Measurements from ENCODE around the gene HMGCS2. TPM values are rescaled to one million over a fixed set of nuclear protein-coding genes. Genes with fewer than 3 reads are reported as not detected.

The HMGCS2 gene
- total RNA-seq, result 867 TPM

DNA sequence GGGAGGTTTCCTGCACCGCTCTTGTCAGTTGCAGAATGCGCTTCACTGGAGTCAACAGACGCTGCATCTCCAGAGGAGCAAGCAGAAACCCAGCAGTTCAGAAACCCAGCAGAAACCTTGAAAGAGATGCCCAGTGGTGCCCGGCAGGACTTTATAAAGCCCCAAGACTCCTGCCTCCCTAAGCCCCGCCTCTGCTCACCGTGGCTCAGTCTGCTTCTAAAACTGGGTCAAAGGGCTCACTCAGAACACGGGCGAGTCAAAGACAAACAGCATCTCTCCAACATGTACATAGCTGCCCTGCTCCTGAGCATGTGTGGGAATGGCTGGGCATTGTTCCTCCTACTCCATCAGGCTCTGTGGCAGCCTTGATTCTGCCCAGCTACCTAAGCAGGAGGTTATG is at the start of gene HMGCS2:
Gene HMGCS2, minus strand, starts transcription at position 128 of the 400 bp plus-strand sequence. Its CDS starts 61 bp downstream, at position 67.
- DNase-seq (ENCODE audit: low spot score), result peak; percentile 94
- peak; percentile 76 for ATAC-seq

DNA sequence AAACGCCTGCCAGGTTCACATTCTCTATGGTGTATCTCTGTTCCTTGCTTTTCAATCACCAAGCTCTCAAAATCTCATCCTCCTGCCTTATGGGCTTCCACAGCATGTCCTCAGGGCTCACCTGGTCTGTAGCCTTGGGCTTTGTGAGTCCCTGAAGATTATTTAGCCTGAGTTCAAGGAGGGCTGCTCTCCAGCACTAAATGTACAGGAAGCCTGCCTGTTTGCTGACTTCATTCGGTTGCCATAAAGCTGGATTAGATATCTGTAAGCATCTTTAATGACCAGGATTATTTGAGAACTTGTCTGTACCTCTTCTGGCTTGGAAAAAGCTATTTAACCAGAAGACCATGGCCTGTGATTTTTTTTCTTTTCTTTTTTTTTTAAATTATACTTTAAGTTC is 49.5 kb upstream of the HMGCS2 start:
- DNase-seq (ENCODE audit: low spot score) (no peak), ATAC-seq (no peak)

DNA sequence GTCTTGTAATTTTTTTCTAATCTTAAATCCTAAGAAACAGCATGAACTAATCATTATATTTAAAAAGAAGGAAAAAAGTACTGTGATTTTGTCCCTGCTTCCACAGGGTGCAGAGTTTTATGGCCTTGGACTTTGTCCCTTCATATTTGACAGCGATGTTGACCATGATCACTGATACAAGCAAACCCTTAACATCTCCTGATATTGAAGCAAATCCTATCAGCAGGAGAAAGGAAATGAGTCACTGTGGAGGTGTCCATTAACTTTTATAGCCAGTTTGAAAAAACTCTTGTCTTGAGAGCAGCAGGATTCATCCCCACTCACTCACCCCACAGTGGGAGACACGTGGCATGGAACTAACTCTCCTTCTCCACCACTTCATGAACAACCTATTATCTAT is 47.7 kb upstream of the HMGCS2 start:
- no peak for DNase-seq (ENCODE audit: low spot score)
- peak; percentile 59 for ATAC-seq

DNA sequence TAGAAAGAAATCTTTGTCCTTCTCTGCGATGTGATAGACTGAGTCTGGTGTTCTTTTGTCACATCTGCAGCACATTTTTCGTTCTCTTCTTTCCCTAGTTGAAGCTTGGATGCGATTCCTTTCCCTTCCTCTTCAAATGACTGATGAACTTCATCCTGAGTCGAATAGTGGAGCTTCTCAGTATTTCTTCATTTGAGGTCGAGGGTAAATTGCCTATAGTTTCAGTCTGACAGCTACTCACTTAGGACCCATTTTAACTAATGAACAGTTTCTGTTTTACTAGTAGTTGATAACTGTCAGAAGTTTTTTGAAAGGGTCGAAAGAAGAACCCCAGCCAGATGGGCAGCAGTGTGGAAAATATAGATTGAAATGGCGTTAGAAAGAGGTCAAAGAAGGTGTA is 47.2 kb upstream of the HMGCS2 start:
- no peak for ATAC-seq
- DNase-seq (ENCODE audit: low spot score), result no peak

DNA sequence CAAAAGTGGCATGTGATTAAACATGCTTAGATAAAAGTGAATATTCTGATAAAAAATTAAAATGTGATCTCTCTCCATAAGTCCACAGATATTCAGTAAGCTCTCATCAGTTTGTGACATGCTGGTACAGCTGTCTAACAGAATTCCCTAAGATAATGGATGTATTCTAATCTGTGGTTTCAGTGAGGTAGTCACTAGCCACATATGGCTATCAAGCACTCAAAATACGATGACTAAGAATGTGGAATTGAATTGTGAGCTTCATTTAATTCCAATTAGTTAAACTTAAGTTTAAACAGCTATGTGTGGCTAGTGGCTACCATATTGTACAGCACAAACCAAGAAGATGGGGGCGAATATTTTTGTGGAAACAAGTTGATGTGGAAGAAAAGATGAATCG is 46.7 kb upstream of the HMGCS2 start:
- DNase-seq (ENCODE audit: low spot score) (no peak), ATAC-seq (no peak)

DNA sequence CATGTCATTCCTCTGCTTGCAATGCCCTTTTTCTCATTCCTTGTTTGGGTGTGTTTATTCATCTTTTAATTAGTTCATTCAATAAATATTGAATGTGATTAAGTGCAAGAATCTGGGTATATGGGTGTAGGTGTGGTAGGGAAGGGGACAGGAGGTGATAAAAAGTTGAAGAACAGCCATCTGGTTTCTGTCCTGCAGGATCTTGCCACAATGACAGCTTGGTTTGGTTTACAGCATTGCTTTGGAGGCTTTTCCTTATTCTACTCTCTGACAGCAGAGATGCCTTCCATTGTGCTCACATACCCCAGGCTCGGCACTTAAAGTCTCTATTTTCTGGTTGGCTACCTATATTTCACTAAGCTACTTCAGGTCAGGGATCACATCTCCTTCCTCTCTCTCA is 45.6 kb upstream of the HMGCS2 start:
- DNase-seq (ENCODE audit: low spot score), result no peak
- no peak for ATAC-seq

DNA sequence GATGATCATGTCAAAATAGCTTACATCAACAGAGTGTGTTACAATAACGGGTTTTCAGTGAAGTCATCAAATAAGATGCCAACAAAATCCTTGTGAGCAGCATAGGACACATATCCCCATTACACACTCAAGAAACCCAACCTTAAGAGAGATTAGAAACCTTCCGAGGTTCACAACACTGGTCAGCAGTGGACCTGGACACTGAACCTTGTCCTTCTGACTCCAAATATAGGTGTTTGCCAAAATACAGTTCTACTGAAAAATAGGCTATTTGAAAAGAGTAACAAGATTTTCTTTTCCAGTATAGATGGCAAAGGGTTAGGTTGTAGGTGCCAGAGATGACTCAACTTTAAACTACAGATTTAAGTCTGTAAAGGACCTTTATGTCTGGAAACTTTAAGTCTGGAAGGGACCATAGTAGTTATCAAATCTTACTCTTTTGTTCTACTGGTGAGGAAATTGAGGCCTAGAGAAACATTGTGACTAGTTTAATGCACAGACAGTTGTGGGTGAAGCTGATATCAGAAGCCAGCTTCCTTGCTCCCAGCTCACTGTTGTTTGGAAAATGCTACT is 43.4 kb upstream of the HMGCS2 start:
- peak; percentile 73 for ATAC-seq
- DNase-seq (ENCODE audit: low spot score), result no peak

DNA sequence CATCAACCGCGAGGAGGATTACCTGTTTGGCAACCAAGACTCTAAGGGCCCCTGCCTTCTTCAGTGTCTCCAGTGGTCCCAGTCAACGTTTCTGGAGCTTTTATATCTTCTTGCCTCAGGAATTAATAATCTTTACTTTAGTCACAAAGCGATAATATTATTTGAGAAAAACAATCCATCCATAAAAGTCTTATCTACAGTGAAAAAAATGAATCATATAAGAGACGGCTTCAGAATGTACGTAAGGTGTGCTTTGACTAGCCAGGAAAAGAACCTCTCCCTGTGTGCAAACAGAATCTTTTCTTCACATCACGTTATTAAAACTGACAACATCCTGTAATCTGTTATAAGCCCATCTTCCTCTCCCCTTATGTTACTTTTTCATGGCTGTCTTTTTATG is 42.7 kb upstream of the HMGCS2 start, which contains the start of gene REG4:
Gene REG4, minus strand, starts transcription at position 74 of the 400 bp plus-strand sequence. CDS start 2,691 bp downstream, outside the sequence.
- no peak for ATAC-seq
- DNase-seq (ENCODE audit: low spot score), result no peak

DNA sequence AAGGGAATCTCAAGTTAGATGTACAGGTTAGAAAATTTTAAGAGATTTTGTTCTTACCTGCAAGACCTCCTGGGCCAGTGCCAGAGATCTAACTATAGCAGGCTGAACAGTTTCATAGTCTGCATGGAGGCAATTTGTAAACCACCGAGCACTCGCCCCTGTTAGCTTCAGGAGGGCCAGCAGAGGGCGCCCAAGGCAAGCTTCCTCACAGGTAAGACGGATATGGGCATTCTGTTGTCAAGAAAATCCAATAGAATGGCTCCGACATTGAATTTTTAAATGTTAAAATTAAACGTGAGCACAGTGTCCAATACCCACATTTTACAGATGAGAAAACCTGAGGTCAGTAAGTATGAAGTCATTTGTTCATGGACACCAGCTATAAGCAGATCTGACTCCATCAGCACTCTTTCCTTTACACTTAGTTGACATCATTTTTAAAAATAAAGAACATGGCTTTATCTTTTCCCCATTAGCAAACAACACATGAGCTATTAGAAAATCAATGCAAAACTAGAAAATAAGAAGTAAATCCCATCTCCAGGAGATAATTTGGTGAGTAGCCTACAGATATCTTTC is 40.4 kb upstream of the HMGCS2 start:
- DNase-seq (ENCODE audit: low spot score) (peak; percentile 79), ATAC-seq (peak; percentile 82)

DNA sequence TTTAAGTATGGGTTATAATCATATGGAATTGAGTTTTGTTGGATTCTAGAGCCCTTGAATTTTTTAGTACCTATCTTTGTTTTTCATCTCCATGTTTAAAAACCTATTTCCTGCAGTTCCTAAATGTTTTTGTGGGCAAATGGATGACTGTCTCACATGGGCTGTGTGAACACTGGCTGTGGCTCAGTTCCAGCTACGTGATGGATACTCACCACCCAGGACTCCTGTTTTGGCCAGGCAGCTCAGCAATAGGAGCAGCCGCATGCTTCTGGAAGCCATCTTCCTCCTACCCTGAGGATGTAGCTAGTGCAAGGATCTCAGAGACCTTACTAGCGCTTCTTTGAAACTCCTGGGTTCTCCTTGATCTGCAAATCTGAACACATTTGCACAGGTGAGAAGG is 39.8 kb upstream of the HMGCS2 start:
- ATAC-seq (no peak), DNase-seq (ENCODE audit: low spot score) (no peak)

DNA sequence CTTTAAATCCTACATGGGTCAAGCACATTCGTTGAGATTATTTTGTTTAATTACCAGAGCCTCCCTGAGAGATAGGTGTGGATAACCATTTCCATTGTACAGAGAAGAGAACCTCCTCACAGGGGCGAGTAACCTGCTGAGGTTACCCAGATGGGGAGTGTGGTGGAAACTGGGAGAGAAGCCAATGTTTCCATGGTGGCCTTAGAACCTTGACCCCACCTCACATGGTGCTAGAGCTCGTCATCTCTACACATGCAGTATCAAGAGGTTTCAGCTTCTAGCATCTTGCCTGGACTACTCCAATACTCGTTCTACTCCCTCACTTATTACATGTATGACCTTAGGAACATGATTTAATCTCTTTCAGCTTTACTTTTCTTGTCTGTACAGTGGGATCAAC is 37.8 kb upstream of the HMGCS2 start:
- peak; percentile 77 for ATAC-seq
- peak; percentile 82 for DNase-seq (ENCODE audit: low spot score)

DNA sequence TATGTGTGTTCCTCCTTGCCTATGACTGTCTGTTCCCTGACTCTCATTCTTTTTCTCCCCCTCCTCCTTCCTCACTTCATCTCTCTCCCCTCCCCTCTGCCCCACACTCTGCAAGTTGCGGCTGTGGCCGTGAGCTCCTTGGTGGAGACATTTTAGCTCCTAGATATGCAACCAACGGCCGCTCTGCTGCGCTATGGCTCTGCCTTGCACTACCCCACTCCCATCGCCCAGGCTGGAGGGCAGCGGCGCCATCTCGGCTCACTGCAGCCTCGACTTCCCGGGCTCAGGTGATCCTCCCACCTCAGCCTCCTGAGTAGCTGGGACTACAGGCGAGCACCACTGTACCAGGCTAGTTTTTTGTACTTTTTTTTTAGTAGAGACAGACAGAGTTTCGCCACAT is 37.0 kb upstream of the HMGCS2 start:
- no peak for ATAC-seq
- no peak for DNase-seq (ENCODE audit: low spot score)

DNA sequence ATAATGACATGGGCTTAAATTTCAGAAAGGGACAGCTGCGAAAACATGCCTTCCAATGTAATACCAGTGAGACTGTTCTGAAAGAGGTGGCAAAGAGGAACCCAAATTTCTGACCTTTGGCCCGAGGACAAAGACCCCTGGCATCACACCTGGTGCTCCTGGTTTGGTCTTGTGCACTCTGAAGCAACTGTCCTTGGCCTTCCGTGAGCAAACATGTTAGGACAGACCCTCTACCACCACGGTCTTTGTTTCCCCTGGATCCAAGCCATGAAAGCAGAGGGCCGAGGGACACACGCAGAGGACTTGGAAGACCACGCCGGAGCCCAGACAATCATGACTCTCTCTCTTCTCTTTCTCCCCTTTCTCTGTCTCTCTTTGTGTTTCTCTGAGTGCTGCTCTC is 36.5 kb upstream of the HMGCS2 start:
- peak; percentile 36 for ATAC-seq
- DNase-seq (ENCODE audit: low spot score), result peak; percentile 73

DNA sequence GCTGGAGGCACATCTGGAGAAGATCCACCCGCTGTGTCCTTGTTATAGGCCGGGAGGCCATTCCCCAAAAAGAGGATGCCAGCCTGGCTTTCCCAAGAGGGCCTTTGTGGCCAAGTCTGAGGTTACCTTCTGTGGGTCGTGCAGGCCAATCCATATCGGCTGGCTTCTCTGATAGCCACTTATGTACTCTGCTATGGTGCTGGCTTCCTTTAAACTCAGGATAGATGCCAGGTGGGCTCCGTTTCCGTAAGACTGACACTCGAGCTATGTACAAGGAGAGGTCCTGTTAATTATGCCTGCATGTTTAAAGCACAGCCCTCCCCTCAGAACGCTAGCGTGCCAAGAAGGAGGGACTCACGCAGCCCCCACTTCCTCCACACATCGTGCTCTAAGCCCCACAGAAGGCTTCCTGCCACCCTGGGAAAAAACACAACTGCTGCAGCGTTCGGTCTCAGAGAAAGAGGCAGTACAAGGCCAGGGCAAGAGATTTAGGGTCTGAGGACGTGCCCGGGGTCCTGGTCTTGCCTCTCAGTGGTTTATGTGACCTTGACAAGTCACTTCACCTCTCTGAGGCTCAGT is 31.0 kb upstream of the HMGCS2 start:
- DNase-seq (ENCODE audit: low spot score), result no peak
- no peak for ATAC-seq

DNA sequence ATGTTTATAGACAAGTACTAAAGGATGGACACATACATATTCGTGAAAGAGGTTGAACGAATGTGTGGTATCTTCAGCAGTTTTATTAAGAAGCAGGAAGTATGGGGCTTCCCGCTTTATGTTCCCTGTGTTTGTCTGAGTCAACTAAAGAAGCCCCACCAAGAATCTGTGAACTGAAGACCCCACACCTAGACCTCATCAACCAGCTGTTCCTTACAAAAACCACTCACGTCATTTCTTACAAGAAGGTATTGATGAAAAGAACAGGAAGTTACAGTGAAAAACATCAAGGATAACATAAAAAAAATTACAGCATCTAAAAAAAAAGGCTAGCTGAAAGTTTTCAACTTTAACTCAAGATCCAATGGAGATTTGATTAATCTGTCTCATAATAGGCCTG is 30.3 kb upstream of the HMGCS2 start:
- ATAC-seq, result no peak

DNA sequence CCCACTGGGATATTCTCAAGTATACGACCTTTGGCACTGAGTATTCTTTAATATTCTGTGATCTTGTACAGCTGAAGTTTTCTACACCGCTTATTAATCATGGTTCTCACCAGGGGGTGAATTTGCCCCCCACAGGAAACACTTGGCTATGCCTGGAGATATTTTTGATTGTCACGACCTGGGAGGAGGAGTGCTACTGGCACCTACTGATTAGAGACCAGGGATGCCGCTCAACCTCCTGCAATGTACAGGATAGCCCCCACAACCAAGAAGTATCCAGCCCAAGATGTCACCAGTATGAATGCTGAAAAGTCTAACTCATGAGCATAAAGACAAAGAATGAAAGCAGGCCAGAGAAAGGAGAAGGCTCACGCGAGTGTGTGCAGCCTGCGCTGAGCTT is 28.9 kb upstream of the HMGCS2 start:
- no peak for ATAC-seq

More for the DNA sequence above, 30.3 kb upstream of the HMGCS2 start:
- no peak for DNase-seq (ENCODE audit: low spot score)

DNA sequence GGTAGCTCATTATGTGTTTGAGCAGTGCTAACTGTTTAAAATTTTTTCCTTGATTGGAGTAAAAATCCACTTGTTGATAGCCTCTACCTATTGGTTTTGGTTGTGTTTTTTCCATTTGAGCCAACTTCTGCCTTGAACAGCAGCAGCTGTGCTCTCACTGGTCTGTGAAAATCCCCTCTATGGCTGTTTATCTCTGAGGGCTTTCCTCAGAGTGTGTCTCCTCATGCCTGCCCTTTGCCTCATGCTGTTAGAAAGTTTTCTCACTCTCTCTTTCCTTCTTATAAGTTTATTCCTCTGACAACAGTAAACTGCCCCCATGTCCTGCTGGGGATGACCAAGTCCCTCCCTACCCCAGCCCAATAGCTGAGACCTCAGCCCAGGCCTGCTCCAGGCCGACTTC is 28.5 kb upstream of the HMGCS2 start:
- ATAC-seq (no peak), DNase-seq (ENCODE audit: low spot score) (no peak)

More for the DNA sequence above, 28.9 kb upstream of the HMGCS2 start:
- no peak for DNase-seq (ENCODE audit: low spot score)

DNA sequence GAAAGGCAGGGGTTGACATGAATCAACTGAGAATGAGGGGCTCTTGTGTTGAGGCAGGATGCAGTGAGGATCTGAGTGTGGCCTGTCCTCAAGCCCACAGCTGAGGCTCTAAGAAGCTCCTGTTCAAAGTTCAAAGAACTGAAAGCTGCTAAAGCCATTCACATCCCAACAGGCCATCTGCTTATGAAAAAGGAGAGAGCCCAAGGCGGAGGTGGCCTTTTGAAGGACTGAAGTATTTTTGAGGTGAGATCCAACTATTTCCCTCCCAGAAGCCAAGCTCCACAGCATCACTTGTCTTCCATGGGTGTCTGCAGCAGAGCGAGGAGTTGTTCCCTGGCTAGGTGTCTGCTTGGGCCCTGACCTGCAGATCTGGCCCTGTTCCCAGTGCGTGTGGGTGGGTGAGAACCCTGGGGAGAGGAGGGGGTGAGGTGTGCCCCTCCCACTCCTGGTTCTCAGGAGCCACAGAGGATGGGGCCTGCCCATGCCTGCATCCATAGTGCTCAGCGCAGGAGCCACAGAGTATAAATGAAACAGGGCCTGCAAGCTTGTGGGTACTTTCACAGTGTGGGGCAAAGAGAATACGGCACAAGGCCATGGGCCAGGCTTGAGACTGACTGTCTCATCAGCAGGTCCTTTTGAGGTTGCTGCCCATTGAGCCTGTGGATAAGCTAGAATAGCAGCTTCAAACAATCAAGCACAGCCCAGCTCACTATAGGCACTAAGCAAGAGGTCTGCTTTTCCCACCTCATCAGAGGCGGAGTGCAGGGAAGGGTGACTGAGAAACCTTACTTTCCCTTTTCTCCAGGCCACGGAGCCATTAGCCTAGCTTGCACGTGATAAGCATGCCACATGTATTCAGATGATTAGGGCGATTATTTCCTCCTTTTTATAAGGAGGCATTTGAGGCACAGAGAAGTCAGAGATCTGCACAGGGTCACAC is 26.8 kb upstream of the HMGCS2 start:
- ATAC-seq, result peak; percentile 8

DNA sequence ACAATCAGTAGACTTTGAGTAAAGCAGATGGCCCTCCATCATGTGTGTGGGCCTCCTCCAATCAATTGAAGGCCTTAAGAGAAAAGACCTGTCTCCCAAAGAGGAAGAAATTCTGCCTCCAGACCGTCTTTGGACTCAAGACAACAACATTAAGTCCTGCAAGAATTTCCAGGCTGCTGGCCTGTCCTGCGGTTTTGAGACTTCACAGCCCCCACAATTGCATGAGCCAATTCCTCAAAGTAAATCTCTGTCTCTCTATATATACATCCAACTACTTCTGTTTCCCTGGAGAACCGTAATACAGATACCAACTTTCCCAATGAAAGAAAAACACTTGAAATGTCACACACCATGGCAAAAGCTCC is 26.2 kb upstream of the HMGCS2 start:
- no peak for DNase-seq (ENCODE audit: low spot score)
- no peak for ATAC-seq

More for the DNA sequence above, 26.8 kb upstream of the HMGCS2 start:
- DNase-seq (ENCODE audit: low spot score), result no peak

DNA sequence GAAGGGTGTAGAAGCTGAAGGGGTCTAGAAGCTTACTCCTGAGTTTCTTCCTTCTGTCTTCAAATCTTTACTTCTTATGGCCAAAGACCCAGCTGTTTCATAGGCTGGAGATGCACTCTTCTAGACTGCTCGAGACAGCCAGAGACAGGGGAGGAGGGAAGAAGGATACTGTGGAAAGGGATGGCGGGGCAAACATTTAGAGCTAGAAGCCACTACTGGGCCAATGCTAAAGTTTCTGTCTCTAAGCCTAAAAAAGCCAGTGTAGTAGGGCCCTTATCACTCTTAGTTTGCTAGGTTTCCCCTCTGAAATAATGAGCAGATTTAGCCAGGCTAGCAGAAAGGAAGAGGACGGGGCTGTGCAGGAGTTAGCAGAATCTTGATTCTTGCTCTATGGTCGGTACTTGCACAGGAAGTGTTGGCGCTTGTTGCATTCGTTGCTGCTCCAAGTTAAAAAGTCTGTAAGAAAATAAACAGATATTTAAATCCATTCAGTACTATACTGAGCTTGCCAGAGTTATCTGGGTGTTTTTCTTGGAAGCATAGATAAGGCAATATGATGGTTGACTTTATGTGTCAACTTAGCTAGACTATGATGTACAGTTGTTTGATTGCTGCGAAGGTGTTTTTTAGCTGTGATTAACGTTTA is 25.6 kb upstream of the HMGCS2 start:
- DNase-seq (ENCODE audit: low spot score) (no peak), ATAC-seq (no peak)

DNA sequence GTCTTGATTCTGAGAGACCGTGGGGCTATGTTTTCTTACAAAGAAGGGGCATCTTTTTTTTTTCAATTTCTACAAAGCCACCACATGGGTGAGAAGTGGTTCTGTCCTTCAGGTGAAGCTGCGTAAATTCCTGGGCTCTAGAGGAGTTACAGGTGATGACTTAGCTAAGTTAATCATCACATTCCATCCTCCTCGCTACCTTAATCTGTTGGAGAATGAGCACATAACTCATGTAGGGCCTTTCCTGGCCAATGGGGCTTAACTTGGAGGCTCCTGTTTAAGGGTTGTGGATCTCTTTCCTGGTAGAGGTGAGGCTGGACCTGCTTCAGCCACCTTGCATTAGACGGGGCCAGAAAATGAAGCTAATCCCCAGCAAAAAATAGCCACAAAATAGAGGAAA is 22.7 kb upstream of the HMGCS2 start:
- DNase-seq (ENCODE audit: low spot score), result no peak
- peak; percentile 21 for ATAC-seq
